NCI-H226 (cell line): ENCODE data around the gene C8B.

Experiments used
- DNase-seq: peaks from one replicate; pipeline ENCODE4 v3.0.0-alpha.2; 2015

C8B gene

DNA sequence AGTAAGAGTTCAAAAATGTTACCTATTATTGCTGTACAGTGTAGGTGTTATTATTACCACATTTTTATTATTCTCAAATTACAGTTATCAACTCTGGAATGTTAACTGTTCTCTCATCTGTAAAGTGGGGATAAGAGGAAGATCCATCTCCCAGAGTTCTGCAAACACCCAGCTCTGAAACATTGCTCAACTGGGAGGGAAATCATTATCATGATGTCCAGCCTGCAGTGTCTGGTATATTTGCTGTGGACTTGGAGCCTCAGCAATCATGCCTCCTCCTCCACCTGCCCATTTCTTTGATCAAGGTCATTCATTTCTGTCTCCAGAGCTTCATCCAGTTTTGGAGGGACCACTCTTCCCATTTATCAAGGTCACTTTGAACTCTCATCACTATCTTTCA is 71.8 kb downstream of the C8B start:
- no peak for DNase-seq

DNA sequence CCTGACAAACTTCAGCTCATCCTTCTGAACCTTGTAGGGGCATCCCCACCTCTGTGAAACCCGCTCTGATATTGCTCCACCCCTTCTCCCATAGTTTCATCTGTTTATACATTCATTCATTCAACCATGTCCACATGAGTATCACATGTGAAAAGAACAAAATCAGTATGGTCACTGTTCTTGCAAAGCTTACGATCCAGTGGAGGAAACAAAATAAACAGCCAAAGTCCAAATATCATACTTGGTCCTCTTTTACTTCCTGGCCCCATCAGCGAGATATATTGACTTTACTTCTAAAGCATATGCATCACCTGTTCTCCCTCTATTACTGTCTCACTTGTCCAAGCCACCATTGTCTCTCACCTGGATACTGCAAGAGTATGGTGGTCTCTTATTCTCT is 75.6 kb downstream of the C8B start:
- DNase-seq = no peak

DNA sequence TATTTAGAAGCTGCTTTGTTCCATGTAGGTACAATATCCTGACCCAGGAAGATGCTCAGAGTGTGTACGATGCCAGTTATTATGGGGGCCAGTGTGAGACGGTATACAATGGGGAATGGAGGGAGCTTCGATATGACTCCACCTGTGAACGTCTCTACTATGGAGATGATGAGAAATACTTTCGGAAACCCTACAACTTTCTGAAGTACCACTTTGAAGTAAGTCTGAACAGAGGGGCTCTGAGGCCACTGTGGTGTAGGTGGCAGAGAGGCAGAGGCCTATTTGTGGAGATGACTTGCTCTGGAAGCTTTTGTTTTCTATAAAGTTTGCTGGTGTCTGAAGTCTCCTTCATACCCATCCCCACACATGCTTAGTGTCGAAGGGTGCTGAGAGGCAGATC is 84.4 kb downstream of the C8B start:
- no peak for DNase-seq

DNA sequence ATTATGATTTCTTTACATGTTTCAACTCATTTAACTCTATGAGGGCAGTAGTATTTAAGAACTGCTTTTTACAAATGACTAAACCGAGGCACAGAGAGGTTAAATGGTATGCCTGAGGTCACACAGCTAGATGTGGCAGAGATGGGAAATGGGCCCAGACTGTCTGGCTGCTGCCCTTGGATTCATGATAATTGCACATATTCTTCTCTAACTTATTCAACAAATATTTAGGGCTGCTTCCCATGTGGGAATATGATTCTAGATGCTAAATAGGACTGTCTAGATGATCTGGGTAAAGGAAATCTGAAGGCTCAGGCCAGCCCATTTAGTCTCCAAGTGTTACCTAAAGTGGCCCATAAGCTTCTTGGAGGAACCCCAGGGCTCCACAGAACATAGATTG is 85.0 kb downstream of the C8B start:
- DNase-seq = no peak
